Heart right ventricle (tissue), 16 donors: ENCODE results near the gene C12orf42. TPM values are rescaled to one million over a fixed set of nuclear protein-coding genes. Genes with fewer than 3 reads are reported as not detected.

Source experiments
- ATAC-seq, 8 donors: fragments of 200-7000 bp; cut with Tn5 transposase; one replicate each; pipeline ENCODE4 v1.9.1; 2020; ENCODE audit warnings: mild to moderate bottlenecking in 8 of 8, moderate library complexity in 8 of 8, moderate number of reproducible peaks in 1 of 8
- DNase-seq, 2 donors: peaks; one replicate each; pipeline ENCODE4 v3.0.0-alpha.2; 2020
- H3K27ac ChIP-seq, 10 donors: fragments of 200-600 bp; sonication (generic) in 2 of 10; one replicate each; pipeline versions ENCODE4 v1.5.0 to v1.8.0; 2020 to 2022; ENCODE audit warnings: mild to moderate bottlenecking in 3 of 10
- H3K27me3 ChIP-seq, 7 donors: fragments of 200-600 bp; one replicate each; pipeline ENCODE4 v1.8.0; 2021 to 2022; ENCODE audit warnings: mild to moderate bottlenecking in 2 of 7
- H3K36me3 ChIP-seq, 9 donors: fragments of 200-600 bp; sonication (generic) in 1 of 9; one replicate each; pipeline versions ENCODE4 v1.5.0 to v1.8.0; 2020 to 2022; ENCODE audit warnings: mild to moderate bottlenecking in 2 of 9
- H3K4me1 ChIP-seq, 9 donors: fragments of 200-600 bp; sonication (generic) in 1 of 9; one replicate each; pipeline versions ENCODE4 v1.5.0 to v1.8.0; 2020 to 2022; ENCODE audit warnings: mild to moderate bottlenecking in 4 of 9
- H3K4me3 ChIP-seq, 10 donors: fragments of 200-600 bp; sonication (generic) in 2 of 10; one replicate each; pipeline versions ENCODE4 v1.5.0 to v1.8.0; 2020 to 2022; ENCODE audit warnings: mild to moderate bottlenecking in 7 of 10, moderate library complexity in 2 of 10
- H3K9me3 ChIP-seq, 11 donors: fragments of 200-600 bp in 10 of 11; sonication (generic) in 2 of 11; one replicate each; pipeline versions ENCODE4 v1.5.0 to v1.8.0; 2013 to 2022; ENCODE audit warnings: mild to moderate bottlenecking in 2 of 11, control low read depth in 1 of 11, moderate library complexity in 1 of 11
- CTCF ChIP-seq, 9 donors: fragments of 200-600 bp; sonication (generic) in 2 of 9; IDR thresholded peaks; one replicate each; pipeline versions ENCODE4 v1.5.0 to v1.8.0; 2021 to 2022; ENCODE audit warnings: antibody characterized with exemption in 9 of 9, mild to moderate bottlenecking in 5 of 9, moderate library complexity in 1 of 9
- WGBS, 2 donors: extraction: QIAGEN DNeasy Blood & Tissue Kit; methylation state at CpG; one replicate each; pipeline ENCODE4 v1.1.7; 2013; ENCODE audit warnings: inconsistent platforms in 1 of 2; 5-methylcytosine and 5-hydroxymethylcytosine counted together
- intact Hi-C, 10 donors: fragments of 100-400 bp; cut with DNase I; formaldehyde crosslinking; loops; one replicate each; pipeline versions ENCODE4 v1.11.1 to v1.14.2; 2022
- long read RNA-seq, 3 donors: library from polyadenylated mRNA; unstranded; transcript quantifications; one replicate each; pipeline ENCODE4 v2.0.0, GENCODE V29; 2020 to 2021
- polyA plus RNA-seq, 2 donors: library from polyadenylated mRNA; stranded (reverse); fragments of 200-250 nt; gene quantifications; one replicate each; pipeline ENCODE4 v1.2.3, GENCODE V29; 2013
- total RNA-seq, 10 donors: library from RNA; stranded (reverse); fragmentation: NEBNext Ultra II Directional in 3 of 10; extraction: Animal tissue kit (Norgen Biotek cat#: 25700) in 3 of 10; gene quantifications; one replicate each; pipeline versions ENCODE4 v1.2.1 to v1.2.4, GENCODE V29; 2021 to 2023
- donor health status: Arrhythmogenic right ventricular cardiomyopathy.
- donor health status: ischemic (EF 13 %, LVEDD 7.1; RV severe dilation, severe dysfunction).
- donor health status: healthy with polysubstance abuse.
- donor health status: DM: no; HTN: yes; CAD: no.
- donor health status: DM: no; HTN: no; CAD: no.
- donor health status: ischemic (EF 25% LVEDD 6.9; RV normal size, moderate dysfunction).
- donor health status: ischemic (EF 25% LVEDD 5.7; RV mildly dilated, moderate dysfunction).
- donor health status: healthy.
- donor health status: DM: yes; HTN: yes; CAD: no.
- donor health status: Ischemic cardiomyopathy.
- donor health status: ischemic (EF 35%, LVEDD 5.7; RV mildly dilated, moderate dysfunction).
- donor health status: nonischemic (EF 11% LVEDD 7.7; RV severe dilation, severe dysfunction).
- donor health status: DM: yes; HTN: yes; CAD: no.
- donor health status: PGD.
- donor health status: ischemic (EF 29% LVEDD 5.4; RV normal size, mild dysfunction).
- donor health status: nonischemic (EF 23%, LVEDD 6.1; RV moderate dilation, normal function).

C12orf42 gene
- total RNA-seq = under 1 TPM in 1 of 10 donors, not detected in 9; 0.21 TPM
- polyA plus RNA-seq = not detected
- long read RNA-seq, donor 1 = 0 reads
- long read RNA-seq, donor 2 = 0 reads
- long read RNA-seq, donor 3 = 0 reads

GRCh38 chr12:103495469-103496456 is at the start of gene C12orf42:
C12orf42 (minus strand) TSS chr12:103495968; CDS start chr12:103478426, 17,542 bp downstream.
- no peak within 1 kb of the TSS for H3K27ac ChIP-seq
- peaks cover 0 to 11% (median 7%) of the 10 kb centered on the region in 9 donors for H3K4me1 ChIP-seq
- peaks cover 8 to 67% (median 52%) of the 10 kb centered on the region in 7 donors for H3K27me3 ChIP-seq
- peaks cover 0 to 4% (median 0%) of the 10 kb centered on the region in 11 donors for H3K9me3 ChIP-seq
- intact Hi-C loops = no loop called here
- 2% methylated on average over 62 to 77 of the region's 77 CpGs for WGBS, 2 donors
- no peak for DNase-seq
- H3K4me3 ChIP-seq = peak within 1 kb of the TSS in 9 of 10 donors; percentile 22 to 51 (median 40)
- peak in 6 of 9 donors; percentile 27 to 45 (median 38) for TF ChIP-seq CTCF (IDR thresholded peaks at IDR 0.05)
- ATAC-seq = peak in 5 of 8 donors; percentile 39 to 55 (median 42)
- no peaks in the 10 kb centered on the region for H3K36me3 ChIP-seq

GRCh38 chr12:103542078-103542477 is 46.3 kb upstream of the C12orf42 start:
- peaks cover 0 to 7% (median 1%) of the 10 kb centered on the region in 7 donors for H3K27me3 ChIP-seq
- TF ChIP-seq CTCF (IDR thresholded peaks at IDR 0.05) = no peak
- no peaks in the 10 kb centered on the region for H3K36me3 ChIP-seq
- no peaks in the 10 kb centered on the region for H3K4me1 ChIP-seq
- ATAC-seq (no peak), DNase-seq (no peak)
- no peak overlapping the region for H3K4me3 ChIP-seq
- 57 to 65% methylated on average over 3 of the region's 3 CpGs for WGBS, 2 donors
- intact Hi-C loops = no loop called here
- no peaks in the 10 kb centered on the region for H3K9me3 ChIP-seq
- no peak overlapping the region for H3K27ac ChIP-seq

GRCh38 chr12:103540319-103540718 is 44.6 kb upstream of the C12orf42 start:
- no peak overlapping the region for H3K4me3 ChIP-seq
- intact Hi-C loops = no loop called here
- no peaks in the 10 kb centered on the region for H3K36me3 ChIP-seq
- no peaks in the 10 kb centered on the region for H3K9me3 ChIP-seq
- WGBS, 2 donors = 58 to 84% methylated on average over 3 of the region's 3 CpGs
- DNase-seq = no peak
- ATAC-seq = no peak
- H3K4me1 ChIP-seq = no peaks in the 10 kb centered on the region
- no peak overlapping the region for H3K27ac ChIP-seq
- H3K27me3 ChIP-seq = no peaks in the 10 kb centered on the region
- TF ChIP-seq CTCF (IDR thresholded peaks at IDR 0.05) = no peak

- DNase-seq (no peak), ATAC-seq (no peak)
- 47 to 48% methylated on average over 1 of the region's 1 CpG for WGBS, 2 donors
- intact Hi-C loops = no loop called here
- peaks cover 0 to 6% (median 0%) of the 10 kb centered on the region in 7 donors for H3K27me3 ChIP-seq
- TF ChIP-seq CTCF (IDR thresholded peaks at IDR 0.05) = no peak
- H3K4me3 ChIP-seq = no peak overlapping the region
- H3K9me3 ChIP-seq = no peaks in the 10 kb centered on the region
- H3K27ac ChIP-seq = no peak overlapping the region
- no peaks in the 10 kb centered on the region for H3K4me1 ChIP-seq
- no peaks in the 10 kb centered on the region for H3K36me3 ChIP-seq
Measured at GRCh38 chr12:103538397-103538796, 42.6 kb upstream of the C12orf42 start.
